GM12891 (cell line): Measurements from ENCODE around the gene THAP10.

Experiments used
- POLR2A ChIP-seq: IDR thresholded peaks from 2 replicates; pipeline ENCODE4 v1.6.1; 2011; ENCODE audit warnings: low read depth, low read length, control low read depth
- TAF1 ChIP-seq: IDR thresholded peaks from 2 replicates; pipeline ENCODE4 v1.6.1; 2011; ENCODE audit warnings: low read depth, low read length, control low read depth

DNA sequence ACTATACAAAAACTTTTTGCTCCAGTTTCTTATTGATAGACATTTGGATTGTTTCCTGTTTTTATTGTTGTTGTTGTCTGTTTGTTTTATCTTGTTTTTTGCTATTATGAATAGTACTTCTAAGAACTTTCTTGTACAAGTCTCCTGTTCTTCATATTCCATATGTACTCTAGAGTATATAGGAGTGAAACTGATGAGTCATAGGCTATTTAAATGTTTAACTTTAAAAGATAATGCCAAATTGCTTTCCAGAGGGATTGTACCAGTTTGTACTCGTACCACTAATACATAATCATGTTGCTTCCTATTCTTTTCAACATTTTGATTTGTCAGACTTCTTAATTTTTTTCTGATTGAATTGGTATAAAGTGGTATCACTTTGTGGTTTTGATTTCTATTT lies 20.0 kb upstream of the THAP10 start:
- TF ChIP-seq TAF1 = no peak
- TF ChIP-seq POLR2A = no peak
